ENCODE data around the gene ADCY10.

DNA sequence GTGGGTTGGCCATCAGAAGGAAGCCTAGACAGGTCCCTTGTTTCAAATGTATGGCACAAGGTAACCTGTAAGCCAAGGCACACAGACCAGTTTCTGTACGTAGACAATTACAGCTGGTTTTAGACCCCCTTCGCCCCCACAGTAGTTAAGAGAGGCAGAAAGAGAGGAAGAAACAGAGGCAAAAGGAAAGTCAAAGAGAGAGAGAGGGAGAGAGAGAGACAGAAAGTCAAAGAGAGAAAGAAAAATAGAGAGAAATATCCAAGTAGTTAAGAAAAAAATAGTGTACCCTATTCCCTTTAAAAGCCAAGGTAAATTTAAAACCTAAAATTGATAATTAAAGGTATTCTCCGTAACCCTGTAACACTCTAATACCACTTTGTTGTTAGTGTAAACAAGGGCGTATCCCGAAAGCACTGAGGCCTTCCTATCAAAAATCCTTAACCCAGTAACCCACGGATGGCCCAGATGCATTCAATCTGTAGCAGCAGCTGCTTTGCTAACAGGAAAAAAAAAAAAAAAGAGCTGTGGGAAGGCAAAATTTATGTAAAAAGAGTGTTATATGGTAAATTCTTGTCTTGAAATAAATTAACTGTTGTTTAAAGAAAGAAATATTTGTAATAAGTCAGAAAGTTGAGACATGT is 49.4 kb downstream of the ADCY10 start:
- TF ChIP-seq, protein P1, sequence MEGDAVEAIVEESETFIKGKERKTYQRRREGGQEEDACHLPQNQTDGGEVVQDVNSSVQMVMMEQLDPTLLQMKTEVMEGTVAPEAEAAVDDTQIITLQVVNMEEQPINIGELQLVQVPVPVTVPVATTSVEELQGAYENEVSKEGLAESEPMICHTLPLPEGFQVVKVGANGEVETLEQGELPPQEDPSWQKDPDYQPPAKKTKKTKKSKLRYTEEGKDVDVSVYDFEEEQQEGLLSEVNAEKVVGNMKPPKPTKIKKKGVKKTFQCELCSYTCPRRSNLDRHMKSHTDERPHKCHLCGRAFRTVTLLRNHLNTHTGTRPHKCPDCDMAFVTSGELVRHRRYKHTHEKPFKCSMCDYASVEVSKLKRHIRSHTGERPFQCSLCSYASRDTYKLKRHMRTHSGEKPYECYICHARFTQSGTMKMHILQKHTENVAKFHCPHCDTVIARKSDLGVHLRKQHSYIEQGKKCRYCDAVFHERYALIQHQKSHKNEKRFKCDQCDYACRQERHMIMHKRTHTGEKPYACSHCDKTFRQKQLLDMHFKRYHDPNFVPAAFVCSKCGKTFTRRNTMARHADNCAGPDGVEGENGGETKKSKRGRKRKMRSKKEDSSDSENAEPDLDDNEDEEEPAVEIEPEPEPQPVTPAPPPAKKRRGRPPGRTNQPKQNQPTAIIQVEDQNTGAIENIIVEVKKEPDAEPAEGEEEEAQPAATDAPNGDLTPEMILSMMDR (IDR thresholded peaks at IDR 0.05): no peak
- TF ChIP-seq POLR2A (IDR thresholded peaks at IDR 0.05): no peak

Measured in right lobe of liver (tissue), 4 donors.